ENCODE data around the gene CCDC12.

The CCDC12 gene

DNA sequence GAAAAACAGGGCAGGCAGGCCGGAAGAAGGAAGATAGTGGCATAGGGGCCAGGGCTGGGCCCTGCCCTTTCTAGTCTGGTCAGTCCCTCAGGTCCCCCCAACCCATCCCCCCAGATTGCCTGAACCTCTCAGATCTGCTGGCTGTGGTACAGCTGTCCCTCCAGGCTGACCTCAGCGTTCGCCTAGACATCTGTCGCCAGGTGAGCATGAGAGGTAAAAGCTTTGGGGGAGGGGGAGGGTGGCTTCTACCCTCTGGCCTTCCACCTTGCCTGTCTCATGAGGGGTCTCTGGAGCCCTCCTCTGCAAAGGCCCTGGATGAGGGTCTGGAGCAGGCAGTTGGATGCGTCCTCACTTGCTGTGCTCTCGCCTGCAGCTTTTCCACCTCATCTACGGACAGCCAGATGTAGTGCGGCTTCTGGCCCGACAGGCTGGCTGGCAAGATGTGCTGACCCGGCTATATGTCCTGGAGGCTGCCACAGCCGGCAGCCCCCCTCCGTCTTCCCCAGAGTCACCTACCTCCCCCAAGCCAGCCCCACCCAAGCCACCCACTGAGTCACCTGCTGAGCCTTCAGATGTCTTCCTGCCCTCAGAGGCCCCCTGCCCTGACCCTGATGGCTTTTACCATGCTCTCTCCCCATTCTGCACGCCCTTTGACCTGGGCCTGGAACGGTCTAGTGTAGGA lies 23.1 kb upstream of the CCDC12 start:
- TF ChIP-seq, protein P1, sequence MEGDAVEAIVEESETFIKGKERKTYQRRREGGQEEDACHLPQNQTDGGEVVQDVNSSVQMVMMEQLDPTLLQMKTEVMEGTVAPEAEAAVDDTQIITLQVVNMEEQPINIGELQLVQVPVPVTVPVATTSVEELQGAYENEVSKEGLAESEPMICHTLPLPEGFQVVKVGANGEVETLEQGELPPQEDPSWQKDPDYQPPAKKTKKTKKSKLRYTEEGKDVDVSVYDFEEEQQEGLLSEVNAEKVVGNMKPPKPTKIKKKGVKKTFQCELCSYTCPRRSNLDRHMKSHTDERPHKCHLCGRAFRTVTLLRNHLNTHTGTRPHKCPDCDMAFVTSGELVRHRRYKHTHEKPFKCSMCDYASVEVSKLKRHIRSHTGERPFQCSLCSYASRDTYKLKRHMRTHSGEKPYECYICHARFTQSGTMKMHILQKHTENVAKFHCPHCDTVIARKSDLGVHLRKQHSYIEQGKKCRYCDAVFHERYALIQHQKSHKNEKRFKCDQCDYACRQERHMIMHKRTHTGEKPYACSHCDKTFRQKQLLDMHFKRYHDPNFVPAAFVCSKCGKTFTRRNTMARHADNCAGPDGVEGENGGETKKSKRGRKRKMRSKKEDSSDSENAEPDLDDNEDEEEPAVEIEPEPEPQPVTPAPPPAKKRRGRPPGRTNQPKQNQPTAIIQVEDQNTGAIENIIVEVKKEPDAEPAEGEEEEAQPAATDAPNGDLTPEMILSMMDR (IDR thresholded peaks at IDR 0.05), result no peak
- Histone ChIP-seq H3K27ac (no peak overlapping the region), H3K4me3 (no peak overlapping the region)
- DNase-seq (ENCODE audit: low spot score), result no peak

GRCh38 chr3:46998852-46999515 lies 22.4 kb upstream of the CCDC12 start:
- no peak for DNase-seq (ENCODE audit: low spot score)
- TF ChIP-seq, protein P1 (IDR thresholded peaks at IDR 0.05), result peak; percentile 10
- H3K4me3 ChIP-seq, result no peak overlapping the region
- no peak overlapping the region for H3K27ac ChIP-seq

- DNase-seq (ENCODE audit: low spot score), result no peak
- TF ChIP-seq, protein P1 (IDR thresholded peaks at IDR 0.05), result peak; percentile 73
- H3K4me3 ChIP-seq, result no peak overlapping the region
- no peak overlapping the region for H3K27ac ChIP-seq
These were observed 21.7 kb upstream of the CCDC12 start for GRCh38 chr3:46998121-46998851.

DNA sequence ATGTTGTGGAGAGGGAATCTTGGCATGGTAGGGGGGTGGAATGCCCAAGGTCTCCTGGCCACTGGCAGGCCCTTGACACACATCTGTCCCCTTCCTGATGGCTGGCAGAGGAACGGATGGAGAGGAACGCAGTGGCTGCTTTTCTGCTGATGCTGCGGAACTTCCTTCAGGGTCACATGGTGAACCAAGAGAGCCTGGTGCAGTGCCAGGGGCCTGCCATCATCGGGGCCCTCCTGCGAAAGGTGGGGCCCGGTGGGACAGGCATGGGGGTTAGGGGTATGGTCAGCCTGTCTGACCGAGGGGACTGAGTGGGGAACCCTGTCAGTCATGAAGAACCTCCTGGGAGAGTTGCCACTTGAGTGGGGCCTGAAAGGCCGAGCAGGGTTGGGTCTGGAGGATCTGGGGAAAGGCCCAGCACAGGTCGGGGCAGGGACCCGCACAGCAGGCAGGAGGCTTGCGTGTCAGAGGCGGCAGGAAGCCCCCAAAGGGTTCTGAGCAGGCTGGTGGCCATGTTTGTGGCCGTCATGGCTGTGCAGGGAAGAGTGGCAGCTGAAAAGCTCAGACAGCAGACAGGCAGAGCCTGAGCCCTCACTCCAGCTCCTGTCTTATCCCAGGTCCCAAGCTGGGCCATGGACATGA lies 21.0 kb upstream of the CCDC12 start:
- TF ChIP-seq, protein P1 (IDR thresholded peaks at IDR 0.05), result no peak
- DNase-seq (ENCODE audit: low spot score), result no peak

DNA sequence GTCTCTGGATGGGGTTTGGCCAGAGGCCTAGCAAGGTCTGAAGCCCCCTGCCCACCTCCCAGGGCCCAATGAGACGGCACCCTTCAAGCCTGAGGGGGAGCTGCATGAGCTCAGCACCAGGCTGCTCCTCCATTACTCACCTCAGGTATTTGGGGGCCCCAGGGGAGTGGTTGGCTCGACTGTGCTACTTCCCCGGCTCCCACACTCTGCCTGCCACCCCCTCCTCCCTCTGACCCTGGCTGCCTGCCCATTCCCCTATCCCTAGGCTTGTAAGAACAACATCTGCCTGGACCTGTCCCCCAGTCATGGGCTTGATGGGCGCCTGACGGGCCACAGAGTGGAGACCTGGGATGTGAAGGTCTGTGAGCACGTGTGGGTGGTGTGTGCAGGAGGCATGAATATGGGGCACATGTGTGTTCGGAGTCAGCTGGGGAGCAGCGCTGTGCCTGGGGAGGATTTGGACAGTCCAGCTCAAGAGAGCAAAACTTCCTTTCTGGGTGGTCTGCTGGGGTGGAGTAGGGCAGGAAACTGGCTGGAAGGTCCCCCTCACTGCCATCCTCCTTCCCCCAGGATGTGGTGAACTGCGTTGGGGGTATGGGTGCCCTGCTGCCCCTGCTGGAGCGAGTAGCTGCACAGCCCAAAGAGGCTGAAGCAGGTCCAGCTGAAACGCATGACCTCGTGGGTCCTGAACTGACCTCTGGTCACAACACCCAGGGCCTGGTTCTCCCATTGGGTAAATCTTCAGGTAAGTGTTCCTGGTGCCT lies 20.3 kb upstream of the CCDC12 start:
- TF ChIP-seq, protein P1 (IDR thresholded peaks at IDR 0.05), result no peak
- no peak overlapping the region for H3K27ac ChIP-seq
- H3K4me3 ChIP-seq, result no peak overlapping the region
- no peak for DNase-seq (ENCODE audit: low spot score)

More for the DNA sequence above, 21.0 kb upstream of the CCDC12 start:
- H3K27ac ChIP-seq, result no peak overlapping the region
- H3K4me3 ChIP-seq, result no peak overlapping the region

GRCh38 chr3:46995901-46996562 lies 19.5 kb upstream of the CCDC12 start:
- H3K4me3 ChIP-seq, result no peak overlapping the region
- DNase-seq (ENCODE audit: low spot score), result no peak
- TF ChIP-seq, protein P1 (IDR thresholded peaks at IDR 0.05), result no peak
- no peak overlapping the region for H3K27ac ChIP-seq

All from coronary artery (tissue), 2 donors.